Measurements from ENCODE around the gene NOL3. TPM values are rescaled to one million over a fixed set of nuclear protein-coding genes. Genes with fewer than 3 reads are reported as not detected.
"Not testable (repeated sequence)": the region's sequence is repeated elsewhere in the genome, so short reads cannot be mapped to it uniquely, and the experiment has no call there.

The NOL3 gene
- total RNA-seq, result 1 to 10 TPM in 1 of 2 experiments, under 1 TPM in 1; 0.70 to 1.6 TPM
- not detected for polyA plus RNA-seq
- 0 to 0.50 (median 0.14) reads per million in 6 experiments for total RNA-seq

DNA sequence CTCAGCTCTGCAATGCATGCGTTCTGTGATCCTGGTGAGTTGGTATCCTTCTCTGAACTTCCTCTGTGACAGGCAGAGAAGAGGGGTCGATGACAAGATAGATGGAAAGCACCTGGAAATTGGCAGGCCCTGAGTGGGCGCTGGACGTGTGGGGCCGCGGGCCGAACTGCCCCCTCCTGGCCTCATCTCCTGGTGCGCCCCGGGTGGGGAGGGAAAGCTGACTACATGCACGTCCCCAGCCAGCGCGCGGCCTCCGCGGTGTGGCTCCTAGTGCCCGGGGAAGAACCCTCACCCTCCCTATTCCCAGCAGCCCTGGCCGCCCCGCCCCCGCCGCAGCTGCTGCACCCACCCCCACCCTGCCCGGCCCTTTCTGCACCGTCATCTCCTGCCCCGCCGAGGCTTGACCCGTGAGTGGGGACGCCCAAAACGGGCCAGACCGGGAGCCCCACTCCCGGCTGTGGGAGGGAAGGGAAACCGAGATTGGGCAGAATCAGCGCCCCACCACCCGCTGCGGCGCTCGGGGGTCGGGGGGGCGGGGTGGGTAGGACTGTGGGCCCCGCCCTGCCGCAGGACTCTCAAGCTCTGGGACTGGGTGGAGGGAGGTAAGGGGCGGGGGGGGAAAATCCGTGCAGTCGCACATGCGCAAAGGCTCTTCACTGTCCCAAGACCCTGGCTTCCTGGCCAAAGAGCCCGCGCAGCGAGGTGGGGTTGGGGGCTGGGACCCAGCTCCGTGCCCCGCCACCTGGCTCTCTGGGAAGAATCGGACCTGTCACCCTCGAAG is at the start of gene NOL3:
NOL3 (plus strand) TSS at position 371 of the 781 bp plus-strand sequence.
- Mint-ChIP-seq H3K27me3 (peaks cover 31 to 83% (median 54%) of the 10 kb centered on the region in 5 donors), H3K4me1 (peaks cover 18 to 34% (median 28%) of the 10 kb centered on the region in 4 donors), H3K9me3 (no peaks in the 10 kb centered on the region), H3K36me3 (peaks cover 0 to 9% (median 0%) of the 10 kb centered on the region in 3 donors), H3K27ac (peak within 1 kb of the TSS in 1 of 10 donors; percentile 27), H3K4me3 (peak within 1 kb of the TSS; percentile 54 to 78 (median 68))
- ATAC-seq (no peak), DNase-seq (no peak)
- POLR2A ChIA-PET, result interaction anchor here (0.7 to 3.1 kb wide), 2 partner anchors 11 to 45 kb away, joined by 3 to 20 read pairs; partner anchors contain the start of genes FBXL8 and TRADD

DNA sequence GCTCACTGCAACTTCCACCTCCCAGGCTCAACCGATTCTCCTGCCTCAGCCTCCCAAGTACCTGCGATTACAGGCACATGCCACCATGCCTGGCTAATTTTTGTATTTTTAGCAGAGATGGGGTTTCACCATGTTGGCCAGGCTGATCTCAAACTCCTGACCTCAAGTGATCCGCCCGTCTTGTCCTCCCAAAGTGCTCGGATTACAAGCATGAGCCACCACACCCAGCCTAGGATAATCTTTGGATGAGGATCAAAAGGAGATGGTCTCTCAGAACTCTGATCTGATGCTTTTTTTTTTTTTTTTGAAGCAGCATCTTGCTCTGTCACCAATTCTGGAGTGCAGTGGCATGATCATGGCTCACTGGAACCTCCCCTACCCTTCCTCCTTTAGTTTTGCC is 47.5 kb upstream of the NOL3 start:
- H3K27ac Mint-ChIP-seq, H3K4me3 Mint-ChIP-seq, POLR2A ChIA-PET, H3K27me3 Mint-ChIP-seq, H3K4me1 Mint-ChIP-seq, ATAC-seq, H3K9me3 Mint-ChIP-seq, DNase-seq: not testable (repeated sequence)
- H3K36me3 Mint-ChIP-seq, result peaks cover 10 to 77% (median 17%) of the 10 kb centered on the region in 3 donors

DNA sequence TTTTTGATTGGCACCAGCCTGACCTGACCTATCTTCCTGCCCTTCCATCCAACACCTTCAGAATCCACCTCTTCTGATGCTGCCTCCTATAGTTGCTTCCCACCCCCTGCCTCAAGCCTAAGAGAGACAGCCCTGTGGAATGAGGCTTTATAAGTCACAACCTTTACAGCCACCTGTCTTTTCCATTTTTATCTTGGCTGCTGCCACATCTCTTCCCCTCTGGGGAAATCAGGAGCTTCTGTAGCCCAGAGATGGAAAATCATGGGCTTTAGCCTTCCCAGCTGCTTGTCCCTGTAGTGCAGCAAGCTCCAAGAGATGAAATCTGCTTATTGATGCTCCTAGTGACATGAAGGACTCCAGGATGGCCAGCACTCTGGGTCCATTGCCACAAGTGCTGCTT is 41.9 kb upstream of the NOL3 start:
- POLR2A ChIA-PET, result no interaction called here
- no peaks in the 10 kb centered on the region for H3K9me3 Mint-ChIP-seq
- H3K4me1 Mint-ChIP-seq, result peaks cover 0 to 7% (median 0%) of the 10 kb centered on the region in 4 donors
- ATAC-seq, result no peak
- H3K27me3 Mint-ChIP-seq, result no peaks in the 10 kb centered on the region
- H3K27ac Mint-ChIP-seq, result peak overlapping the region in 1 of 10 donors; percentile 15
- H3K4me3 Mint-ChIP-seq, result no peak overlapping the region
- DNase-seq, result no peak
- H3K36me3 Mint-ChIP-seq, result peaks cover 11 to 87% (median 26%) of the 10 kb centered on the region in 3 donors

DNA sequence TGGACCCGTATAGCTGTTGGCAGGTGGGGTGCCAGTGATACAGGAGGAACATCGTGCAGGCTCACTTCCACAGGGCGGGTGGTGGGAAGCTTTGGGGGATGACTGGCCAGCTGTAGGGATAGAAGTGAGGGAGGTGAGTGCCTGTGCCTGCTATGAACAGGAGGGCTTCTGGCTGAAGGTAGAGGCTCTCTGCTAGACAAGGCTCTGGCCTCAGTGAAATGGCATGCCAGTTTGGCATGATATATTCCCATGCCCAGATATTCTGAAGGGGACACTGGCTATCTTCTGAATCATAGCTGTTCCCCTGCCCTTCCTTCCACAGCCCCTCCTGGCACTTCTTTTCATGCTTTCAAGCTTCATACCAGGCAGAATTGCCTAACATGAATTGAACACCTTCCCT is 41.5 kb upstream of the NOL3 start:
- Mint-ChIP-seq H3K27me3 (no peaks in the 10 kb centered on the region), H3K27ac (no peak overlapping the region), H3K4me1 (peaks cover 0 to 7% (median 0%) of the 10 kb centered on the region in 4 donors), H3K36me3 (peaks cover 11 to 87% (median 24%) of the 10 kb centered on the region in 3 donors), H3K4me3 (no peak overlapping the region), H3K9me3 (no peaks in the 10 kb centered on the region)
- POLR2A ChIA-PET, result interaction anchor here (0.6 kb wide), 1 partner anchor 12 kb away, joined by 3 read pairs; no protein-coding TSS in a partner anchor
- no peak for DNase-seq
- no peak for ATAC-seq

DNA sequence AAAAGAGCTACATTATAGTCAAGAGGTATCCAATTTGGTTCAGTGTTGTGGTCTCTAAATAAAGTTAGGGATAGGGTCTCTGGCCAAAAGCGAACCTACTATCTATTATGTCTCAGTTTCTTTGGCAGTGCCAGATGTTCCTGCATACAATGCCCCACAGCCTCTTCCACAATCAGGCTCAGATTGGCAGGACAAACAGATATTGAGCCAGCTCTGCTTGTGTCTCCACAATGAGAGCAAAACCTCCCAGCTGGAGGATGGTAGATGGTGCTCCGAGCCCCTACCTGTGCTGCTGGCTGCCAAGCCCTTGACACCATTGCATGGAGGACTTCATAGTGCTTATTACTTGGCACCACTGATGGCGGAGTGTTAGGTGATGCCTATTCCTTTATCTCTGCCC is 40.9 kb upstream of the NOL3 start:
- H3K36me3 Mint-ChIP-seq, result peaks cover 11 to 87% (median 28%) of the 10 kb centered on the region in 3 donors
- no peak overlapping the region for H3K27ac Mint-ChIP-seq
- H3K27me3 Mint-ChIP-seq, result no peaks in the 10 kb centered on the region
- DNase-seq (no peak), ATAC-seq (no peak)
- POLR2A ChIA-PET, result interaction anchor here (0.6 kb wide), 1 partner anchor 11 kb away, joined by 3 read pairs; no protein-coding TSS in a partner anchor
- no peak overlapping the region for H3K4me3 Mint-ChIP-seq
- H3K4me1 Mint-ChIP-seq, result peaks cover 0 to 7% (median 0%) of the 10 kb centered on the region in 4 donors
- no peaks in the 10 kb centered on the region for H3K9me3 Mint-ChIP-seq

DNA sequence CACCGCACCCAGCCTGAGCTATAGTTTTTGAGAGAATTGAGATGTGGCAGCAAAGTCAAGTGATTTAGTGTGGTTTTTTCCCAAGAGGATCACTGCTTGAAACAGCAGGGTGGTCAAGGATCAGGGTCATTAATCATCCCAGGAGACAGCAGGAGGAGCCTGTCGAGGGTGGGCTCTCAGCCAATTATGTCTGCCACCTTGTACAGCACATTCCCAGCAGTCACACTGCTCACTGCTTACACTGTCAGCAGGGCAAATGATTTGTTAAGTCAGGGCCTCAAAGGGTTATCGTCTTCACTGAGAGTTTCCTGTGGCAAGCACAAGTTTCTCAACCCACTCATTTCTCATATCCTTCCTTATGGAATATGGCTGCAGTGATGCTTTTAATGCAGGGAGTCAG is 32.7 kb upstream of the NOL3 start:
- H3K27me3 Mint-ChIP-seq, result no peaks in the 10 kb centered on the region
- no peak overlapping the region for H3K27ac Mint-ChIP-seq
- DNase-seq (no peak), ATAC-seq (no peak)
- no peaks in the 10 kb centered on the region for H3K9me3 Mint-ChIP-seq
- H3K4me1 Mint-ChIP-seq, result no peaks in the 10 kb centered on the region
- POLR2A ChIA-PET, result no interaction called here
- no peak overlapping the region for H3K4me3 Mint-ChIP-seq
- H3K36me3 Mint-ChIP-seq, result peaks cover 0 to 93% (median 60%) of the 10 kb centered on the region in 3 donors

DNA sequence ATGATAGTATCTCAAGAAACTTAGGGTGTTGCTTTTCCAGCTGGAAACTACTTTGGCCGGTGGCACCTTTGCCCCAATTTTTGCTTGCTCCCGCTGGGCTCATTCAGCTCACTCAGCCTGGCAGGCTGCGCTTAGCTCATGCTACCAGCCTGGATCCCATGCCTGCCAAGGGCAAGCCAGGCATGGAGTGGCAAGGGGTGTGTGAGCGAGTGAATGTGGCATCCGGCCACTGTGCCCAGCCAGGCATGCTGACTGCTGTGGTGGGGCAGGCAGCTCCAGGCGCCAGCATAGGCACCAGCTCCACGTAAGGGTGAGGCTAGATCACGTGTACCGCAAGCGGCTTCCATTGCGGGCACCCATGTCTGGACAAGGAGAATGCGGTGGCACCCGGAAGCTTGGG is 28.9 kb upstream of the NOL3 start:
- H3K9me3 Mint-ChIP-seq, result no peaks in the 10 kb centered on the region
- H3K27me3 Mint-ChIP-seq, result peaks cover 0 to 3% (median 0%) of the 10 kb centered on the region in 5 donors
- no peak overlapping the region for H3K27ac Mint-ChIP-seq
- no peaks in the 10 kb centered on the region for H3K4me1 Mint-ChIP-seq
- no peak for DNase-seq
- POLR2A ChIA-PET, result no interaction called here
- no peak overlapping the region for H3K4me3 Mint-ChIP-seq
- peaks cover 3 to 94% (median 72%) of the 10 kb centered on the region in 3 donors for H3K36me3 Mint-ChIP-seq
- ATAC-seq, result no peak

DNA sequence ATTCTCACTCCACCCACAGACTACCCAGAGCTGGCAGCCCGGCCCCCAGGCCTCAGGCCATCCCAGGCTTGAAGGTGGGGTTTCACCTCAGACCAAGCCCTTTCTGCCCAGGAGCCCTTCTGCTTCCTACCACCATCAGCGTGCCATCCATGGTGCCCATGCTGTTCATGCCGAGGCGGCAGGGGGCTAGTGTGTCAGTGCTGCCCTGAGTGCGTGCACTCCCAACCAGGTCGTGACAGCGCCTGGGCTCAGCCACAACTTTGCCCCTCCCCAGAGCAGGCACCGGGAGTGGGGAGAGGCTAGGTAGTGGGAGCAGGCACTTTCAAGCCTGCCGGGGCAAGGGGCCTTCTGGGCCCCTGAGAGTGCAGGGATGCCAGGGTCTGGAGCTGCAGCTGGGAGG is 28.0 kb upstream of the NOL3 start:
- no peaks in the 10 kb centered on the region for H3K9me3 Mint-ChIP-seq
- POLR2A ChIA-PET, result no interaction called here
- no peak overlapping the region for H3K27ac Mint-ChIP-seq
- DNase-seq (no peak), ATAC-seq (no peak)
- H3K4me1 Mint-ChIP-seq, result no peaks in the 10 kb centered on the region
- peaks cover 3 to 94% (median 76%) of the 10 kb centered on the region in 3 donors for H3K36me3 Mint-ChIP-seq
- H3K27me3 Mint-ChIP-seq, result peaks cover 0 to 3% (median 0%) of the 10 kb centered on the region in 5 donors
- no peak overlapping the region for H3K4me3 Mint-ChIP-seq

DNA sequence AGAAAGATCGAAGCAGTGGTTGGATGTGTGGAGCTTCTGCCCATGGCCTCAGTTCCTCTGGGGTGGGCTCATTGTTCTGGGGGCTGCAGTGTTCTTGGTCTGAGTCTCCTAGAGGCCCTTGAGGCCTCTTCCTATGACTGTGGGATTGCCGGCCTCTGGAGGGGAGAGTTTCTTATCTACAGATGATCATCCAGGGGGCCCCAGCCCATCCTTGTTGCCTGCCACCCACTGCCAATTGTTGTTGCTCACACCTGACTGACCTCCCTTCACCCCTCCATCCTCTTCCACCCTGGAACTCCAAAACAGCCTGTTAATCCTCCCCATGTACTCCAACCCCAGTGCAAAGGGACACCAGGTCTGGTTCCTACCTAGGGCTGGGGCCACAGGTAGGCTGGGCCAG is 25.4 kb upstream of the NOL3 start:
- POLR2A ChIA-PET, result no interaction called here
- peaks cover 3 to 85% (median 73%) of the 10 kb centered on the region in 3 donors for H3K36me3 Mint-ChIP-seq
- H3K4me3 Mint-ChIP-seq, result no peak overlapping the region

DNA sequence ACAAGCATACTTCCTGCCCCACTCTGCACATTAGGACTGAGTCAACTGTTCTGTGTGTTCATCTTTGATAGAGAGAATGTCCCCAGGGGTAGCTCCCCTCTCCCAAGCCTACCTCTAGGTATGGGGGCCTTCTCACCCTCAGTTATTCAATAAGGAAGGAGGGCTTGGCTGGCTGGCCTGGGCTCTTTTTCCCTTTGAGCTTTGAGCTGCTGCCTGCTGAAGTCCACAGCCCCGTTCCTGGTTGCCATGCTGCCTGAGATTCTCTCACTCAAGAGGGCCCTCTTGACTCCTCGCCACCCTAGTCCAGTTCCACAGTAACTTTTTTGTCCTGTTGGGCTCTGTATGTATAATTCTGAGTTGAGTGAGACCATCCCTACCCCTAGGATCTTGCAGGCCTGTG is 24.6 kb upstream of the NOL3 start:
- ATAC-seq, result no peak
- Mint-ChIP-seq H3K9me3 (no peaks in the 10 kb centered on the region), H3K4me1 (peaks cover 0 to 2% (median 0%) of the 10 kb centered on the region in 4 donors), H3K27me3 (peaks cover 0 to 19% (median 9%) of the 10 kb centered on the region in 5 donors), H3K27ac (peak overlapping the region in 1 of 10 donors; percentile 52), H3K4me3 (no peak overlapping the region), H3K36me3 (peaks cover 3 to 77% (median 65%) of the 10 kb centered on the region in 3 donors)
- DNase-seq, result no peak
- POLR2A ChIA-PET, result no interaction called here

More for the DNA sequence above, 25.4 kb upstream of the NOL3 start:
- DNase-seq, result no peak
- Mint-ChIP-seq H3K9me3 (no peaks in the 10 kb centered on the region), H3K27ac (peak overlapping the region in 2 of 10 donors; percentile 16 to 65), H3K4me1 (peaks cover 0 to 2% (median 0%) of the 10 kb centered on the region in 4 donors), H3K27me3 (peaks cover 0 to 19% (median 9%) of the 10 kb centered on the region in 5 donors)
- ATAC-seq, result no peak

DNA sequence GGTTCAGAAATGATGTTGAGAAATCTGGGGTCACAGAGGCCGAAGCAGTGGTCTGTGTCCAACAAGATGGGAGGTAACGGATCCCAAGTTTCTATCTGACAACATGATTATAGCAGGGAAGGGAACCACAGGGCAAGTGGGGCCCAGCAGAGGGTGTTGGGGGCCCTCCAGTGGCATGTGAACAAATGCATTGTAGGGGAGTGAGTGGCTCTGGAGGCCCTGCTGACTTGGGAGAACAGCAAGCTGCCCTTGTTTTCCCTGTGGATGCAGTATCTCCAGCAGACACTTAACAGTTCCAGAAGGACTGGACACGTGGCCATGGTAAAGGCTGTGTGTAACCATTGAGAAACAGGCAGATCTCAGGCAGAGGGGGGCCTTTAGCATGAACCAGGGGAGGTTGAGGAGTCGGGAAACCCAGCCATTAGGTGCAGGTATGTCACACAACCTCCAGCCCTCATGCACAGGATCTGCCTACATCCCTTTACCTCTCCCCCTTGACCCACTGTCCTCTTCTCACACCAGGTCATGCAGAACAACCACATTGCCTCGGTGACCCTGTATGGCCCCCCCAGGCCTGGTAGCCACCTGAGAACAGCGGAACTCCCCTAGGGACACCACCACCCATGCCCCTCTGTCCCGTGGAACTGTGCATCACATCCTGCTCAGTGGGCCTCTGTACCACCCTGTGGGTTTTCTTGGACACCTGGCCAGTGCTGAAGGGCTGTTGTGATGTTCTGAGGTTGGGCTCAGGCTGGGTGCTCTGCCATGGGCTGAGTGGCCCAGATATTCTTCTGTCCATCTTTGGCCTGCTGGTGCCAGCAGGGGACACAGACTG is 23.6 kb upstream of the NOL3 start:
- peaks cover 0 to 26% (median 9%) of the 10 kb centered on the region in 5 donors for H3K27me3 Mint-ChIP-seq
- POLR2A ChIA-PET, result no interaction called here
- H3K27ac Mint-ChIP-seq, result no peak overlapping the region
- H3K9me3 Mint-ChIP-seq, result no peaks in the 10 kb centered on the region
- ATAC-seq (no peak), DNase-seq (no peak)
- peaks cover 3 to 5% (median 5%) of the 10 kb centered on the region in 4 donors for H3K4me1 Mint-ChIP-seq
- peaks cover 3 to 67% (median 57%) of the 10 kb centered on the region in 3 donors for H3K36me3 Mint-ChIP-seq
- no peak overlapping the region for H3K4me3 Mint-ChIP-seq

DNA sequence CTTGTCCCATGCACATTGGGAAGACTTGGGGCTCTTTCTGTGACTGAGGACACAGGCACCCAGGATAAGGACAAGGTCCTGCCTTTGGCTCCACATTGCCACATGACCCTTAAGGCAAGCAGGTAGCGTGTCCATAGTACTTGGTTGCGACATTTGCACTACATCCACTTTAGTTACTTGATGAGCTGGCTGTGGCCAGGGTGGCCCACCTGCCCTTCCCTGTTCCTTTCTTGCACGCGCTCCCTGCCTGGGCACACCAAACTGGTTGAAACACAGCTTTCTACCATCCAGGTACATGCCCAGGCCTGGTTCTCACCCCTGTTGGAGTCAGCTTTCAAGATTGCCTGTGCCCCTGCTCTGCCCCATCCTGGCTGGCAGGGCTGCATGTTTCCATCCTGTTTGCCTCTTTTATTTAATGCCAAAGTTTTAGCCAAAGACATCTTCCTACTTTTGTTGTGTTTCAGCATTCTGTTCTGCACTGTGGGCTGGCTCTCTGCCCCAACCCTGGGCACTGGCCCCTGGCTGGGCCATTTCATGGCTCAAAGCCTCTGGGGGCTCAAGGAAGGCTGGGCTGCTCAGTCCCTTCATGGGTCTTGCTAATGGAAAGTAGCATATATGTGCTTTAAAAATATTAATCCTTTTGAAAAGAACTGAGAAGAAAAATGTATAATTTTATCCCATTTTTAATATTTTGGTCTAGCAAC is 22.7 kb upstream of the NOL3 start:
- DNase-seq, result no peak
- POLR2A ChIA-PET, result no interaction called here
- ATAC-seq, result no peak
- Mint-ChIP-seq H3K4me1 (peaks cover 3 to 6% (median 5%) of the 10 kb centered on the region in 4 donors), H3K27ac (peak overlapping the region in 2 of 10 donors; percentile 7 to 20), H3K9me3 (no peaks in the 10 kb centered on the region), H3K27me3 (peaks cover 0 to 26% (median 9%) of the 10 kb centered on the region in 5 donors), H3K36me3 (peaks cover 3 to 60% (median 51%) of the 10 kb centered on the region in 3 donors), H3K4me3 (no peak overlapping the region)

All from naive thymus-derived CD8-positive, alpha-beta T cell (primary cell).